Caco-2 (cell line): ENCODE results near the gene LGALS14. TPM values are rescaled to one million over a fixed set of nuclear protein-coding genes. Genes with fewer than 3 reads are reported as not detected.
"Not testable (repeated sequence)": the region's sequence is repeated elsewhere in the genome, so short reads cannot be mapped to it uniquely, and the experiment has no call there.

ENCODE experiments used
- BruUV-seq: library from RNA; stranded (reverse); fragments of 400-500 nt; replicated peaks from 2 replicates; lab custom pipeline; 2021; lab: Mats Ljungman, UMichigan
- CTCF ChIA-PET: fragments of 300-600 bp; sonication (Branson Sonifier 250); formaldehyde crosslinking; loops from one replicate; lab custom pipeline; 2022; ENCODE audit warnings: antibody characterized with exemption; lab: Charles Lee
- POLR2A ChIA-PET: fragments of 300-600 bp; sonication (Branson Sonifier 250); formaldehyde crosslinking; loops from one replicate; lab custom pipeline; 2022; ENCODE audit warnings: antibody characterized with exemption; lab: Charles Lee
- DNase-seq, 2 experiments: peaks; one replicate each; pipeline versions ENCODE4 v3.0.0 to v3.0.0-alpha.2; 2020 to 2022
- H3K27me3 ChIP-seq: replicated peaks from 2 replicates; pipeline ENCODE4 v1.6.0; 2011; ENCODE audit warnings: low read length; ENCODE audit not compliant: control insufficient read depth, insufficient read depth
- H3K36me3 ChIP-seq: 2 replicates; pipeline ENCODE4 v1.5.1; 2011; ENCODE audit warnings: low read length; ENCODE audit not compliant: control insufficient read depth, insufficient read depth
- H3K4me1 ChIP-seq: fragments of 250-450 bp; sonication (Bioruptor Pico); 2 replicates; pipeline ENCODE4 v1.5.1; 2020; ENCODE audit warnings: mild to moderate bottlenecking
- H3K4me3 ChIP-seq: 2 replicates; pipeline ENCODE4 v1.5.1; 2011; ENCODE audit warnings: low read depth, mild to moderate bottlenecking, control low read depth, low read length
- H3K9me3 ChIP-seq: fragments of 250-450 bp; sonication (Bioruptor Pico); 2 replicates; pipeline ENCODE4 v1.5.1; 2020; ENCODE audit warnings: mild to moderate bottlenecking, moderate library complexity
- H3K27ac Mint-ChIP-seq: one replicate; pipeline ENCODE4 v1.8.0; 2022; ENCODE audit warnings: mixed read lengths; ENCODE audit not compliant: unreplicated experiment
- H3K27me3 Mint-ChIP-seq: one replicate; pipeline ENCODE4 v1.8.0; 2022; ENCODE audit warnings: mixed read lengths; ENCODE audit not compliant: insufficient read depth, unreplicated experiment
- H3K36me3 Mint-ChIP-seq: one replicate; pipeline ENCODE4 v1.8.0; 2022; ENCODE audit warnings: mild to moderate bottlenecking, mixed read lengths; ENCODE audit not compliant: insufficient read depth, unreplicated experiment
- H3K4me1 Mint-ChIP-seq: one replicate; pipeline ENCODE4 v1.8.0; 2022; ENCODE audit warnings: low read depth, mixed read lengths; ENCODE audit not compliant: unreplicated experiment
- H3K4me3 Mint-ChIP-seq: one replicate; pipeline ENCODE4 v1.8.0; 2022; ENCODE audit warnings: mild to moderate bottlenecking, moderate library complexity, mixed read lengths; ENCODE audit not compliant: unreplicated experiment
- H3K9me3 Mint-ChIP-seq: one replicate; pipeline ENCODE4 v1.8.0; 2022; ENCODE audit warnings: mixed read lengths; ENCODE audit not compliant: unreplicated experiment
- intact Hi-C: fragments of 100-400 bp; cut with micrococcal nuclease; formaldehyde crosslinking; loops from one replicate; pipeline ENCODE4 v1.10.0; 2022; ENCODE audit not compliant: unreplicated experiment
- total RNA-seq: library from RNA; stranded (reverse); gene quantifications from 2 replicates; pipeline ENCODE4 v1.2.3, GENCODE V29; 2022
- TF ChIP-seq, protein P1 (sequence below), 2 experiments: fragments of 200-600 bp in 1 of 2; IDR thresholded peaks; 1 replicate in 1 of 2; 2 replicates in 1 of 2; pipeline versions ENCODE4 v1.5.1 to v1.8.0; 2011 to 2022; ENCODE audit warnings: antibody characterized with exemption in 1 of 2, control low read depth in 1 of 2, inconsistent platforms in 1 of 2, low read depth in 1 of 2, low read length in 1 of 2, mild to moderate bottlenecking in 1 of 2, moderate library complexity in 1 of 2; ENCODE audit not compliant: insufficient read depth in 1 of 2, severe bottlenecking in 1 of 2, unreplicated experiment in 1 of 2

LGALS14 gene
- total RNA-seq, 1 experiment from 2014 or later: 1.2 TPM

DNA sequence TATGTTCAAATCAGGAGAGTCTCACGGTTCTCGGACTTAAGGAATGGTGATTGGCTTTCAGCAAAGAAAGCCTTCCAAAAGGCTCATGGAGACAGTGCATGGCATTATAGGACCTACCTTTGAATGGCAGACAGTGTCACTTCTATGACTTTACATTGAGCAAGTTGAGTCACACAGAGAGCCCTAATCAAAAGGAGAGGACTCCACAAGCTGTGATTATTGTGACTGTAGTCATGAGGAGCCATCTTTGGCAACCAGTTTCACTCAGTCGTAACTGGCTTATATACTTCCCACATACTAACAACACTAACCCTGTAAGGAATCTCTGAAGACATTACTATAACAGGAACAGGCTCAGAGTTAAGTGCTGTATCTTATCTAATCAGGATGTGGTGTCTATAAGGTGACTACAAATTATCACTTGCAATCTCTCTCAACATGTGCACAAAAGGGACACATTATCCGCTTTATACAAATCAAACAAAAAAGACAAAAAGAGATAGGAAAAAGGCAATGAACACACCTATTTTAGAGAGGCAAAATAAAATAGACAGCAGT is 6.1 kb downstream of the LGALS14 start:
- Mint-ChIP-seq H3K4me1 (peaks cover 22% of the 10 kb centered on the region), H3K4me3 (no peak overlapping the region), H3K36me3 (no peaks in the 10 kb centered on the region), H3K9me3 (no peaks in the 10 kb centered on the region), H3K27me3 (no peaks in the 10 kb centered on the region), H3K27ac (no peak overlapping the region)
- Histone ChIP-seq H3K36me3 (no peaks in the 10 kb centered on the region), H3K4me1 (peaks cover 21% of the 10 kb centered on the region), H3K4me3 (no peak overlapping the region), H3K9me3 (no peaks in the 10 kb centered on the region), H3K27me3 (no peaks in the 10 kb centered on the region)
- ChIA-PET POLR2A (no interaction called here), CTCF (no interaction called here)
- TF ChIP-seq, protein P1, sequence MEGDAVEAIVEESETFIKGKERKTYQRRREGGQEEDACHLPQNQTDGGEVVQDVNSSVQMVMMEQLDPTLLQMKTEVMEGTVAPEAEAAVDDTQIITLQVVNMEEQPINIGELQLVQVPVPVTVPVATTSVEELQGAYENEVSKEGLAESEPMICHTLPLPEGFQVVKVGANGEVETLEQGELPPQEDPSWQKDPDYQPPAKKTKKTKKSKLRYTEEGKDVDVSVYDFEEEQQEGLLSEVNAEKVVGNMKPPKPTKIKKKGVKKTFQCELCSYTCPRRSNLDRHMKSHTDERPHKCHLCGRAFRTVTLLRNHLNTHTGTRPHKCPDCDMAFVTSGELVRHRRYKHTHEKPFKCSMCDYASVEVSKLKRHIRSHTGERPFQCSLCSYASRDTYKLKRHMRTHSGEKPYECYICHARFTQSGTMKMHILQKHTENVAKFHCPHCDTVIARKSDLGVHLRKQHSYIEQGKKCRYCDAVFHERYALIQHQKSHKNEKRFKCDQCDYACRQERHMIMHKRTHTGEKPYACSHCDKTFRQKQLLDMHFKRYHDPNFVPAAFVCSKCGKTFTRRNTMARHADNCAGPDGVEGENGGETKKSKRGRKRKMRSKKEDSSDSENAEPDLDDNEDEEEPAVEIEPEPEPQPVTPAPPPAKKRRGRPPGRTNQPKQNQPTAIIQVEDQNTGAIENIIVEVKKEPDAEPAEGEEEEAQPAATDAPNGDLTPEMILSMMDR (IDR thresholded peaks at IDR 0.05; ENCODE audit: insufficient read depth in 1 of 2, low read depth in 1 of 2, low read length in 1 of 2, severe bottlenecking in 1 of 2, unreplicated experiment in 1 of 2): no peak
- intact Hi-C loops: no loop called here
- BruUV-seq: no TSS peak
- no peak for DNase-seq

DNA sequence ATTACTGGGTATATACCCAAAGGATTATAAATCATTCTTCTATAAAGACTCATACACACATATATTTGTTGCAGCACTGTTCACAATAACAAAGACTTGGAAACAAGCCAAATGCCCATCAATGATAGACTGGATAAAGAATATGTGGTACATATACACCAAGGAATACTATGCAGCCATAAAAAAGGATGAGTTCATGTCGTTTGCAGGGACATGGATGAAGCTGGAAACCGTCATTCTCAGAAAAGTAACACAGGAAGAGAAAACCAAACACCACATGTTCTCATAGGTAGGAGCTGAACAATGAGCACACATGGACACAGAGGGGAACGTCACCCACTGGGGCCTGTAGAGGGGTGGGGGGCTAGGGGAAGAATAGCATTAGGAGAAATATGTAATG is 15.9 kb downstream of the LGALS14 start:
- BruUV-seq, H3K36me3 ChIP-seq, H3K36me3 Mint-ChIP-seq, H3K4me3 Mint-ChIP-seq, POLR2A ChIA-PET, intact Hi-C loops, H3K4me3 ChIP-seq, H3K9me3 Mint-ChIP-seq, H3K27me3 ChIP-seq, H3K4me1 Mint-ChIP-seq, H3K4me1 ChIP-seq, H3K27ac Mint-ChIP-seq, DNase-seq, CTCF ChIA-PET, H3K9me3 ChIP-seq: not testable (repeated sequence)
- peaks cover 13% of the 10 kb centered on the region for H3K27me3 Mint-ChIP-seq

DNA sequence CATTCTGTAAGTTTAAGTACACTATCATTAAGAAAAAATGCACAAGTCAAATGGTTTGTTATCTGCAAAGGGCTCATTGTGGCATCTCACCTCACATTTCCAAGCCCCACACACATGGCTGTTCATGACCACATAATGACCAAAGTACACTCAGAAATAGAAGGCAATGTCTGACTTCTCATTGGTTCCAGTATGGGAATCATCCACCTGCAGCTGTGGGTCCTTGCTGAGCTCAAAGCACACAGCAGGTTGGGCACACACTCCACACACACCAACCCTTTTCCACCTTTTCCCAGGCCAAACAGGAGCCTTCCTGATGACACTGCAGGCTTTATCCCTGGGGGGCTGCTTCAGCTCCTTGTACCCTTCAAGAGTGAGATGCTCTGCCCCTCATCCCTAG is 21.7 kb downstream of the LGALS14 start:
- no peaks in the 10 kb centered on the region for H3K9me3 Mint-ChIP-seq
- H3K4me1 Mint-ChIP-seq: no peaks in the 10 kb centered on the region
- Histone ChIP-seq H3K4me1 (no peaks in the 10 kb centered on the region), H3K4me3 (no peak overlapping the region), H3K9me3 (no peaks in the 10 kb centered on the region), H3K36me3 (no peaks in the 10 kb centered on the region), H3K27me3 (no peaks in the 10 kb centered on the region)
- no peaks in the 10 kb centered on the region for H3K36me3 Mint-ChIP-seq
- intact Hi-C loops: no loop called here
- ChIA-PET POLR2A (no interaction called here), CTCF (no interaction called here)
- H3K27me3 Mint-ChIP-seq: peaks cover 16% of the 10 kb centered on the region
- BruUV-seq: no TSS peak
- H3K4me3 Mint-ChIP-seq: no peak overlapping the region
- H3K27ac Mint-ChIP-seq: no peak overlapping the region
- TF ChIP-seq, protein P1 (IDR thresholded peaks at IDR 0.05; ENCODE audit: insufficient read depth in 1 of 2, low read depth in 1 of 2, low read length in 1 of 2, severe bottlenecking in 1 of 2, unreplicated experiment in 1 of 2): no peak
- no peak for DNase-seq
